HG03460 (cell line): ENCODE measurements around the gene PPM1B.
"Not testable (repeated sequence)": the region's sequence is repeated elsewhere in the genome, so short reads cannot be mapped to it uniquely, and the experiment has no call there.

ENCODE experiments used
- ATAC-seq: cut with Tn5 transposase; IDR thresholded peaks from one replicate; pipeline ENCODE4 v1.9.1; 2021; ENCODE audit not compliant: unreplicated experiment

Gene PPM1B

DNA sequence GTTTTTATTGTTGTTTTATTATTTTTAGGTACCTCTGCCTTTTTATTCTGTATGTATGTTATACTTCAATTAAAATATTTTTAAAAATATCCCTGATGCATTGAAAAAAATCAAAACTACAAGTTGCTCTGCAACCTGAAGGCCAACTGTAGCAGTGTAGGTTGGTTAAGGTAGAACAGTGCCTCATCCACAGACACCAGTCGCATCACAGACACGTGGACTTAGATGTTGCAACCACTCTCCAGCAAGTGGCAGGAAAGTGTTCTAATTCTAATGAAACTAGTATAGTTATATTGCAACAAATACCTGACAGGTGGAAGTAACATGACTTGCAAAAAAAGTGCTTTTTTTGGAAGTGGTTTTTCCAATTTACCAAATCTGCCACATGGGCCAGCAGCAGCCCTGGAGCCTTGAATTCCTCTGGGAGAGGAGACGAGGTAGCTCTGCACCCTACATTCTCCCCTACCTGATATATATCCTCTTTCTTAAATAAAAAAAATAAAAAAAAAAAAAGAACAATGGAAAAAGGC lies 78.2 kb downstream of the PPM1B start:
- no peak for ATAC-seq

- ATAC-seq: no peak
These were observed 79.2 kb downstream of the PPM1B start for GRCh38 chr2:44247924-44248323.

- ATAC-seq: not testable (repeated sequence)
These were observed 80.6 kb downstream of the PPM1B start for GRCh38 chr2:44249269-44249668.

GRCh38 chr2:44250376-44250775 lies 81.7 kb downstream of the PPM1B start:
- ATAC-seq: no peak

DNA sequence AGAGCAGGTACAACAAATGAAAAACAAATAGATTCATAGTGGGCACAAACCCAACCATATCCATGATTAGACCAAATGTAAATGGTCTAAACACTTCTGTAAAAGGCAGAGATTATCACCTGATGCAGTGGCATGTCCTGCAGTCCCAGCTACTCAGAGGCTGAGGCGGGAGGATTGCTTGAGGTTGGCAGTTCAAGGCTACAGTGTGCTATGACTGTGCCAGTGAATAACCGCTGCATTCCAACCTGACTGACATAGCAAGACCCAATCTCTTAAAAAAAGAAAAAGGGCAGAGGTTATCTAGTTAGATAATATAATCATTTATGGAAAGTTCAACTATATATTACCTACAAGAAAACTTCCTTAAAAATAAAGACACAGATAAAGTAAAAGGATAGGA lies 85.3 kb downstream of the PPM1B start:
- no peak for ATAC-seq

DNA sequence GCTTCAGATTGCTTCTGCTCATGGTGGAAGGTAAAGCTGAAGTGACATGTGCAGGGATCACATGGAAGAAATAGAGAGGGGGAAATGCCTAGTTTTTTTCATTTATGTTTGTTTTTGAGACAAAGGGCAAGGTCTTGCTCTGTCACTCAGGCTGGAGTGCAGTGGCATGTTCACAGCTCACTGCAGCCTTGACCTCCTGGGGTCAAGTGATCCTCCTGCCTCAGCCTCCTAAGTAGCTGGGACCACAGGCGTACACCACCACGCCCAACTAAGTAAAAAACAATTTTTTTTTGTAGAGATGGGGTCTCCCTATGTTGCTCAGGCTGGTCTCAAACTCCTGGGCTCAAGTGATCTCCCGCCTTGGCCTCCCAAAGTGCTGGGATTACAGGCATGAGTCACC lies 87.0 kb downstream of the PPM1B start:
- not testable (repeated sequence) for ATAC-seq

DNA sequence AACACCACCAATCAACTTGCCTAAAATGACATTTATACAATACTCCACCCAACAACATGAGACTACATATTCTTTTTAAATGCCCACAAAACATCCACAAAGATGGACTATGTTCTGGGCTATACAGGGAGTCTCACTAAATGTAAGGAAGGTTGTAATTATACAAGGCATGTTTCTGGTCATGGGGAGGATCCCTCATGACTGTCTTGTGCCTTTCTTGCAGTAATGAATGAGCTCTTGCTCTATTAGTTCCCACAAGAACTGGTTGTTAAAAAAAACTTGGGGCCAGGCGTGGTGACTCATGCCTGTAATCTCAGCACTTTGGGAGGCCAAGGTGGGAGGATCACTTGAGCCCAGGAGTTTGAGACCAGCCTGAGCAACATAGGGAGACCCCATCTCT lies 89.1 kb downstream of the PPM1B start:
- not testable (repeated sequence) for ATAC-seq

GRCh38 chr2:44267269-44267795 lies 98.7 kb downstream of the PPM1B start:
- no peak for ATAC-seq

- ATAC-seq: no peak
These were observed 99.3 kb downstream of the PPM1B start for GRCh38 chr2:44267796-44268648.

DNA sequence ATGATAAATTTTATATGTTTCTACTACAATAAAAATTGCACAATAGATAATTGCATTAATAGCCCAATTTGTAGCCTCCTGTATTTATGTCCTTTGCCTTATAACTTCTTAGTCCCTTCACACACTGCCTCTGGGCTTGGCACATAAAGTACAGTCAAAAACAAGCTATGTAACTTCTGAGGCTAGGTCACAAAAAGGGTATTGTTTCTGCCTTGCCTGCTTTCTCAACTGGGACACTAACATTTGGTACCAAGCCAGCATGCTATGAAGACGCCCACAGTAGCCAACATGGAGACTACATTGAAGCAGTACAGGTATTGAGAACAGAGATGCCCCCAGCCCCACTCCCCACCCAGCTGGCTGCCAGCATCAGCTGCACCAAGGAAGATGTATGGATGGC lies 101.2 kb downstream of the PPM1B start:
- ATAC-seq: no peak

DNA sequence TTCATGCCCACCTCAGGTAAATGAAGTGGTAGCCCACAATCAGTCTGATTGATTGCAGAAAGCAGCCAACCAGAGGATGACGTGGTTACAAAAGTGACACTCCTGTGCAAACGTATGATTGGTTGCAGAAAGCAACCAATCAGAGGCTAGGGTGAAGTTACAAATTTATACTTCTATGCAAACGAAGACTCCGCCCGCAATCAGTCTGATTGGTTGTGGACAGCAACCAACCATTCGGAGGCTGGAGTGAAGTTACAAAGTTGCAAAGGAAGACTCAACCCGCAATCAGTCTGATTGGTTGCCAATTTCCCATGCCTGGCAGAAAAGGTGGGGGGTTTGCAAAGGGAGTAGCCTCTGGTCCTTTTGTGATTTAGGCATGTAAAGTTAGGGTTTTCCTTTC lies 102.6 kb downstream of the PPM1B start:
- no peak for ATAC-seq

DNA sequence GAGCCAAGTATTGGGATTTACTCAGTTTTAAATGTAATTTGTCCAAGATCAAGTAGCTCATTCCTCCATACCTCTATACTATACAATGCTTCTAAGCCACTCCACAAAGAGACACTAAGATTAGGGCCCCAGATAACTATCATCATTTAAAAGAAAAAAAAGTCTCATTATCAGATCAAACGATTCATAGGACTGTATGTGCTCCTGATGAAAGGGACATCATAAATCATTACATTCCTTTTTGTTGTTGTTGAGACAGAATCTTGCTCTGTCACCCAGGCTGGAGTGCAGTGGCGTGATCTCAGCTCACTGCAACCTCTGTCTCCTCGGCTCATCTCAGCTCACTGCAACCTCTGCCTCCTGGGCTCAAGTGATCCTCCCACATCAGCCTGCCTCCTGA lies 104.4 kb downstream of the PPM1B start:
- no peak for ATAC-seq

GRCh38 chr2:44273596-44273995 lies 104.9 kb downstream of the PPM1B start:
- ATAC-seq: no peak

DNA sequence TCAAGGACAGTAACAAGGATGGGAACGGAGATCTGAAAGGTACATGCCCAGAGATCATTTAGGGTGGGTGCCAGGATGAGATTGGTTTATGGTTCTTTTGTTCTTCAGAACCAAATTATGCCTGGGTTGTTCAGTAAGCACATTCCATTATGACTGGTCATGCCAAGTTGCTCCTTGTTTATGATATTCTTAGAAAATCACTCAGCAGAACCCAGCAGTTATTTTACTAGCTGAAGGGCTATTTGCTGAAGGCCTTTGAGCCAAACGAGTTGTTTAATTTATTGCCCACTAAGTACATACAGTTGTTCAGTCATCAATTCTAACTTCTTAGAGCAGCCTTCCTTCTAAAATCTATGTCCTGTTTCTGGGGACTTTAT lies 107.2 kb downstream of the PPM1B start:
- ATAC-seq: no peak

- ATAC-seq: no peak
These were observed 108.9 kb downstream of the PPM1B start for GRCh38 chr2:44277541-44277940.

DNA sequence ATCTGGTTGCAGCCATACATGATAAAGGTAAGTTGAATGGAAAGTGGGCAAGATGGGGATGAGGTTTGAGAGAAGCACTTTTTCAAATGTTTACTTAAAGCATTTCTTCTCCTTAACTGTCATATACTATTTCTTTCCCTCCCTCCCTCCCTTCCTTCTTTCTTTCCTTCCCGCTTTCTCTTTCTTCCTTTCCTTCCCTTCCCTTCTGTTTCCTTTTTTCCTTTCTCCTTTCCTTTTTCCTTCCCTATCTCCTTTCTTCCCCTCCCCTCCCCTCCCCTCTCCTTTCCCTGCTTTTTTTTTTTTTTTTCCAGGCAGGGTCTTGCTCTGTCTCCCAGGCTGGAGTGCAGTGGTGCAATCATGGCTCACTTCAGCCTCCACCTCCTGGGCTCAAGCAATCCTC lies 112.2 kb downstream of the PPM1B start:
- ATAC-seq: no peak
